ENCODE measurements around the gene CTXN3. TPM values are rescaled to one million over a fixed set of nuclear protein-coding genes. Genes with fewer than 3 reads are reported as not detected.
"Not testable (repeated sequence)": the region's sequence is repeated elsewhere in the genome, so short reads cannot be mapped to it uniquely, and the experiment has no call there.

The CTXN3 gene
- polyA plus RNA-seq, 6 donors from 2014 or later = not detected

DNA sequence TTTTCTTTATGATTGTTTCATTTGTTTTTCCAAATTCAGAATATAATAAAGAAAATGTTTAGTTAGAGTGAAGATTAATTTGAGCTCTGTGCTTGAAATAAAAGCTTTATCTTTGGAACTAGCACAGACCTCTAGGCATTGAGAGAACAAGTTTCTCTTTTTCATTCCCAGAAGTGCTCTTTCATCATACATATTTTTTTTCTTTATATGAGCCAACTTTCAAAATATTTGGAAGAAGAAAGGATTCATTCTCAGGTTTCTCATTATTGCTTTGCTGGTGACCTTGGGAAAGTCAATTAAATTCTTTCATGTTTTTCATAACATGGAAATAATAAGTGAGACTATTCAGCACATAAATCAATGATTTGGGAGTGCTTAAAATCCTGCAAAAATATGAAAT is 16.8 kb downstream of the CTXN3 start:
- Mint-ChIP-seq H3K4me3 (no peak overlapping the region), H3K4me1 (no peaks in the 10 kb centered on the region), H3K27me3 (peaks cover 0 to 5% (median 0%) of the 10 kb centered on the region in 3 donors), H3K36me3 (no peaks in the 10 kb centered on the region), H3K9me3 (no peaks in the 10 kb centered on the region), H3K27ac (no peak overlapping the region)
- no peak for ATAC-seq (ENCODE audit: low read depth in 2 of 2)
- no peak for DNase-seq

DNA sequence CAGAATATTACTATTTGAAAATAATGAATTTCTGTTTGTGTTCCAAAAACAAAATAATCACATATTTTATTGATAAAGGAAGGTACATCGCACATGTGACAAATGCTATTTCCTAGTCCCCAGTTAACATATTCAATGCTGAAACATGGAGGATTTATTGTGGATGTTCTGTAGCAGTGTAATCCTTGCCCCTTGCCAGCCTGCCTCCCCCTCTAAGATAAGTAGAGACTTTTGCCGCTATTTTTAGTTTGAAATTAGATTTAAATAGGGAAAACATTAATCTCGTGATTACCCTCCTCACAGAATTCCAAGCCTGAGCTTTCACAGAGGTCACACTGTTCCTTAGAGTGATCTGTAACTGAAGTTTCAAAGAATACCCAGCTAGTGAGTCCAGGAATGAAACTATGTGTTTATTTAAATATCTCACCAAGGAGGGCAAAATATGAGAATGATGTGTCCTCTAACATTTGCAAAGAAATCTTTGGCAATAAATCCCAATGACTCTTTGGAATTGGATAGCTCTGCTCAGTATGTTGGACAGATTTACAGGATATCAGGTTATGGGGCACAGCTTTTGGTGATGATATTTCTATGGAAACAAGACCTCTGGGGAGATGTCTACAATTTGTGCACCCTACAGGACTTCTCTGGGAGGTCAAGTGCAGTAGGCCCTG is 17.3 kb downstream of the CTXN3 start:
- Mint-ChIP-seq H3K36me3 (no peaks in the 10 kb centered on the region), H3K27ac (no peak overlapping the region), H3K4me3 (no peak overlapping the region), H3K4me1 (no peaks in the 10 kb centered on the region), H3K27me3 (peaks cover 0 to 5% (median 0%) of the 10 kb centered on the region in 3 donors), H3K9me3 (no peaks in the 10 kb centered on the region)
- ATAC-seq (ENCODE audit: low read depth in 2 of 2) (no peak), DNase-seq (no peak)

DNA sequence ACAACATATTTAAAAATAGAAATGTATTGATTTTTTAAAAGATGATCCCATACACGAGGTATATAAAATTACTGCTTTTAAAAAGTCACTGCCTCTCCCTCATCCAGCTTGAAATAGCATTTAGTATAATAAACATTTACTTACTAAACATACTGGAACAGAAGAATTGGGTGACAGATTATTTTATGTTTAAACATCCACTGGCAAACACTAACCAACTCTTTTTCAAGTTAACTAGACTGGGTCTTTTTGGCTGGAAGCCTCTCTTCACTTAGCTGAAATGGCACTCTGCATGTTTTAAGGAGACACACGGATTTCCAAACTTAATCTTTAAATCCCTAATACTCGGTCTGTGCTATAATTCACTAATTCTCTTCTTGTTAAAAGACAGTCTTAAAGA is 19.0 kb downstream of the CTXN3 start:
- peaks cover 0 to 5% (median 0%) of the 10 kb centered on the region in 3 donors for H3K27me3 Mint-ChIP-seq
- no peaks in the 10 kb centered on the region for H3K9me3 Mint-ChIP-seq
- H3K4me1 Mint-ChIP-seq = no peaks in the 10 kb centered on the region
- no peak overlapping the region for H3K27ac Mint-ChIP-seq
- no peak for ATAC-seq (ENCODE audit: low read depth in 2 of 2)
- no peak overlapping the region for H3K4me3 Mint-ChIP-seq
- DNase-seq = no peak
- no peaks in the 10 kb centered on the region for H3K36me3 Mint-ChIP-seq

DNA sequence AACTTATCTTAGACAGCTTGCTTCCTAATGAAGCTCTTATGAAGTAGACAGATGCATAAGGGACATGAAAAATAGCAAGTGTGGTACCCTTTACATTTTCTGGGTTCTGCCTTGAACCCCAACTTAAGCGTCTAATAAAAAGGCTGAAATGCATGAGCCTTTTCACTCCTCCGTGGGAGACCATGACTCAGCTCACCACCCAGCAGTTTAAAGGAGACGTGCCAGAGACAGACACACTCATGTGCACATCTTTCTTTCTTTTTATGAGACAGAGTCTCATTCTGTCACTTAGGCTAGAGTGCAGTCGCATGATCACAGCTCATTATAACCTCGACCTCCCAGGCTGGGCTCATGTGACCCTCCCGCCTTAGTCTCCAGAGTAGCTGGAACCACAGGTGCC is 22.3 kb downstream of the CTXN3 start:
- DNase-seq = no peak
- Mint-ChIP-seq H3K36me3 (no peaks in the 10 kb centered on the region), H3K4me1 (no peaks in the 10 kb centered on the region), H3K27me3 (peaks cover 0 to 5% (median 0%) of the 10 kb centered on the region in 3 donors), H3K4me3 (no peak overlapping the region), H3K27ac (no peak overlapping the region), H3K9me3 (peaks cover 0 to 5% (median 0%) of the 10 kb centered on the region in 7 donors)
- ATAC-seq (ENCODE audit: low read depth in 2 of 2) = no peak

DNA sequence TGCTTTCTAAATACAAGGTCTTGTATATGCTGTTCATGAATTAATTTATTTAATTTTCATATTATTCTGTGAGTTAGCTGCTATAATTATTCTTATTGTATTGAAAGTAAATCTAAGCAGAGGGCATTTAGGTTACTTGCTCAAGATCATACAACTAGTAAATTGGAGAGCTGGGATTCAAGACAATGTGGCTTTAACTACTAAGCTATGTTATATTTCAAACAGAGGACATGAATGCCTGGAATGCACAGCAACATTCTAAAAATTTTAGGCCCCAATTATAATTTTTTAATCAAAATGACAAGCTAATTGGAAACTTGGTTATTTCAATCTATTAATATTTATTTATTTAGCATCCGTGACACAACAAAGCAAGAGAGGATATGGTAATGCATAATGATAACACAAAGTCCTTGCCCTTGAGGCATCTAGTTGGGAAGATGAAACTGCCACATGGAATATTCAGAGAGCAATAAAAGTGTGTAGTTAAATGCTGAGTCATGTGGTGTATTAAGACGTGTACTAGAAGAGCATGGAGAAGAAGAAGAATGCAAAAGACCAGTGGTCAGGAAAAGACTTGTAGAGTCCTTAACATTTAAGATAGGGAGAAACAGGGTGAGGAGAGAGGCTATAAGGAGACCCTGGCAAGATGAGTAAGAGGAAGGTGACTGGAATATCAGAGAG is 24.4 kb downstream of the CTXN3 start:
- no peak for DNase-seq
- Mint-ChIP-seq H3K27me3 (peaks cover 0 to 5% (median 0%) of the 10 kb centered on the region in 3 donors), H3K36me3 (no peaks in the 10 kb centered on the region), H3K27ac (no peak overlapping the region), H3K4me1 (no peaks in the 10 kb centered on the region), H3K9me3 (peaks cover 0 to 8% (median 0%) of the 10 kb centered on the region in 7 donors), H3K4me3 (no peak overlapping the region)
- ATAC-seq (ENCODE audit: low read depth in 2 of 2) = no peak

DNA sequence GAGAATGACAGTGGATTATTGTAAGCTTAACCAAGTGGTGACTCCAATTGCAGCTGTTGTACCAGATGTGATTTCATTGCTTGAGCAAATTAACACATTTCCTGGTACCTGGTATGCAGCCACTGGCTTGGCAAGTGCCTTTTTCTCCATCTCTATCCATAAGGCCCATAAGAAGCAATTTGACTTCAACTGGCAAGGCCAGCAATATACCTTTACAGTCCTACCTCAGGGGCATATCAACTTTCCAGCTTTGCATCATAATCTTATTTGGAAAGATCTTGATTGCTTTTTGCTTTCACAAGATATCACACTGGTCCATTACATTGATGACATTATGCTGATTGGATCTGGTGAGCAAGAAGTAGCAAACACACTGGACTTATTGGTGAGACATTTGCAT is 28.1 kb downstream of the CTXN3 start:
- not testable (repeated sequence) for H3K4me3 Mint-ChIP-seq; H3K27me3 Mint-ChIP-seq; H3K36me3 Mint-ChIP-seq; H3K4me1 Mint-ChIP-seq; ATAC-seq (ENCODE audit: low read depth in 2 of 2); DNase-seq; H3K27ac Mint-ChIP-seq; H3K9me3 Mint-ChIP-seq

DNA sequence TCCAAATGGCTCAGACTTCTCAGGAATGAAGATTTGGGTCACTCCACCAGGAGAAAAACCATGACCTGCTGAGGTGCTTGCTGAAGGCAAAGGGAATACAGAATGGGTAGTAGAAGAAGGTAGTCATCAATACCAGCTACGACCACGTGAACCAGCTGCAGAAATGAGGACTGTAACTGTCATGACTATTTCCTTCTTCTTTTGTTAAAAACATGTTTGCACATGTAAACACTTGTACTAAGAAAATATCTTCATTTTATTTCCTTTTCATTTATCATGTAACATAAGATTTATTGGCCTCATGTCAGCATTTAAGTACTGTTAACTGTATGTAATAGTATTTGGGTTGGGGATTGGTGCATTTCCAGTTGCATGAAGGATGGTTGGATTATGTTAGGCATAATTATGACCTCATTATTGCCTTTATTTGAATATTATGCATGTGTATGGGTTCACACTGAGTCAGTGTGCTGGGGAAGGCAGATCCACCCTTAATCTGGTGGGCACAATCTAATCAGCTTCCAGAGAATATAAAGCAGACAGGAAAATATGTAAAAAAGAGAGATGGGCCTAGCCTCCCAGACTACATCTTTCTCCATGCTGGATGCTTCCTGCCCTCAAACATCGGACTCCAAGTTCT is 30.9 kb downstream of the CTXN3 start:
- not testable (repeated sequence) for ATAC-seq (ENCODE audit: low read depth in 2 of 2); H3K4me3 Mint-ChIP-seq; H3K9me3 Mint-ChIP-seq; H3K4me1 Mint-ChIP-seq; DNase-seq; H3K27ac Mint-ChIP-seq; H3K36me3 Mint-ChIP-seq; H3K27me3 Mint-ChIP-seq

DNA sequence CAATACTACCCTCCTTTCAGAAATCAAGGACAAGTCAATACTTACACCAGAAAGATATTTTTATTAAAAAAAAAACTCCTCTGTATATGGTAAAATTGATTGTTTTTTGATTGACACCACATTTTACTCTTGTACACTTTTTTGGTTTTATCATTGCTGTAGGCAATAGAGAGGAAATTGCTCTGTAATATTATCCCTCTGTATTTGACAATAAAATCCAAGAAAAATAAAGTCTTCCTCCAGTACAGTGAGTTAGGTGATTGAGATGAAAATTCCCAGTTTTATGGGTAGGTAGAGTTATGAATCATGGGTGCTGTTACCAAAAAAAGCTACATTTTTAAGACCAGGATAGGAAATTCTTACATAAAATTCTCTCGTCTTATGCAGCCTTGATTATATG is 31.7 kb downstream of the CTXN3 start:
- no peak for ATAC-seq (ENCODE audit: low read depth in 2 of 2)
- Mint-ChIP-seq H3K9me3 (peaks cover 0 to 3% (median 0%) of the 10 kb centered on the region in 7 donors), H3K36me3 (no peaks in the 10 kb centered on the region), H3K27ac (no peak overlapping the region), H3K4me1 (no peaks in the 10 kb centered on the region), H3K27me3 (no peaks in the 10 kb centered on the region), H3K4me3 (no peak overlapping the region)
- DNase-seq = no peak

DNA sequence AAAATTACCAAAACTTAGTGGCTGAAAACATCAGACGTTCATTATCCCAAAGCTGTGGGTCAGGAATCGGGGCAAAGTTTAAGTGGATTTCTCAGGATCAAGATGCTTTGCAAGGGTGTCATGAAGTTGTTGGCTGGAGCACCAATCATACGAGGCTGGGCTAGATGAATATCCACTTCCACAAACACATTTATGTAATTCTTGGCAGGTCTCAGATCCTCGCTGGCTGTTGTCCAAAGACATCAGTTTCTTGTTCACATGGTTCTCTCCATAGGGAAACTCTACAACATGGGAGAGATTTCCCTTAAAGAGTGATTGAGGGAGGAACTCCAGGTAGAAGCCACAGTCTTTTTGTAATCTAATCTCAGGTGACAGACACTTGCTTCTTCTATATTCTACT is 34.1 kb downstream of the CTXN3 start:
- ATAC-seq (ENCODE audit: low read depth in 2 of 2) (no peak), DNase-seq (no peak)
- H3K36me3 Mint-ChIP-seq = no peaks in the 10 kb centered on the region
- H3K4me3 Mint-ChIP-seq = no peak overlapping the region
- H3K27ac Mint-ChIP-seq = no peak overlapping the region
- H3K27me3 Mint-ChIP-seq = no peaks in the 10 kb centered on the region
- H3K4me1 Mint-ChIP-seq = no peaks in the 10 kb centered on the region
- peaks cover 0 to 3% (median 0%) of the 10 kb centered on the region in 7 donors for H3K9me3 Mint-ChIP-seq

DNA sequence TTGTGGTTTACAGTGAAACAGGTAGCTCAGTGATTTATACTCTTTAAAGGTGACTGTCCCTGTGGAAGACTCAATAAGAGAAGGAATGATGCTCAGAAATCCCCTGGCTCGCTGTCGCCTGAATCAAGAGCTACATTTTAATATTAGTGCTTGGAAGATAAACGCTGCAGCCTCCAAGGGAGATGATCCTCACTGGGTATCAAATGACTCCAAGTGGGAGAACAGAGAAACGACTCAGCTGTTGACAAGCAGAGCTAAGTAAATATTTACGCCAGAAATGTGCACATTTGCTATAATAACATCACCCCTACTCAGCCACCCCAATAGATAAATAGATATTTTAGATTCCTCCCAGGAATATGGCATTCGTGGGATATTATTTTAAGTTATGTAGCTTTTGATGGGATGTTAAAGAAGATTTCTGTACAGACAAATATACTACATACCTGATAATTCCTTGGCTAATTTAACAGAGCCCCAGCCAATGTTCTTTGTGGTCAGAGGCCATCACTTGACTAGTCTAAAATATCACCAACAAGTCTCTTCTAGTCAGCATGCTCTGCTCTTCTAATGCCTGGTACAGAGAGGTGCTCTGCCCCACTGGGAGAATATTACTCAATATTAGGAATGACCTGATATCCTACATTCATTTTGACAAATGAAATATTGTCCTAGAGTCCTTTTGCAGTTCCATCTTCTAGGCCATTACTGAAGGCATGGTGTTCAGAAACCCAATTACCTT is 36.0 kb downstream of the CTXN3 start:
- Mint-ChIP-seq H3K9me3 (no peaks in the 10 kb centered on the region), H3K4me1 (no peaks in the 10 kb centered on the region), H3K36me3 (no peaks in the 10 kb centered on the region), H3K27ac (no peak overlapping the region), H3K4me3 (no peak overlapping the region), H3K27me3 (no peaks in the 10 kb centered on the region)
- no peak for DNase-seq
- ATAC-seq (ENCODE audit: low read depth in 2 of 2) = no peak

DNA sequence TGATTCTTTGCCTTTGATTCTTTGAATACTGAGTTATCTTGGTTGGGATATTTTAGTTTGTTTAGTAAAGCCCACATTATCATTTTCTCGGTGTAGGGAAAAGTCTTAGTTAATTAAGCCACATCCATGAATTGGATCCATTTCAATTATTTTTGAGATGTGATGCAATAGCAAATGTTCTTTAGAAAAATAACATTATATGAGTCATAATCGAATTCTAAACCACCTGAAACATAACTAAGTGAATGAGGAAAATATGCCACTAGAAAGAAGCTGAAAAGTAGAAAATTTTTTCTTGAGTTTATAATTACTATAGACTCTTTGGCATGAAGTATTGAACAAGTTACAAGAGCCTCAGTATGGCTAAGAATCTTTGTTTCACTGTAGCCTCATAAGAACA is 36.8 kb downstream of the CTXN3 start:
- no peak for DNase-seq
- Mint-ChIP-seq H3K4me1 (no peaks in the 10 kb centered on the region), H3K9me3 (peaks cover 0 to 1% (median 0%) of the 10 kb centered on the region in 7 donors), H3K27me3 (no peaks in the 10 kb centered on the region), H3K36me3 (no peaks in the 10 kb centered on the region), H3K27ac (no peak overlapping the region), H3K4me3 (no peak overlapping the region)
- ATAC-seq (ENCODE audit: low read depth in 2 of 2) = no peak

DNA sequence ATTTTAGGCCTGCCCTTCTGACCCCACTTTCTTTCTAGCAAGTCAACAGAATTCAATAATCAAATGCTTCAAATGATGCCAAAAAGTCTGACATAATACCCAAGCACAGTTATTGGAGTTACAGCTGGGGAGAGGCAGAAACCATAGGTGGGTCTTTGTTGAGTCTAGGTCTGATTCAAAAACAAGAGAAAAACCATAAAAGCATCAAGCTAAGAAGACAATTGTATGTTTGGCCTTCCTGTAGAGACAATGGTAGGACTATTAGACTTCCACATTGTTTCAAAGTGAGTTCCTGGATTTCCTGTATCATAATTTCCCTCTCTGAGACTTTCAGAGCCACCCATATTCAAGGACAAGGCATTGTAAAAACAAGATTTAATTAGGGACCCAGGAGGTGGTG is 37.5 kb downstream of the CTXN3 start:
- H3K4me3 Mint-ChIP-seq = no peak overlapping the region
- ATAC-seq (ENCODE audit: low read depth in 2 of 2) = no peak
- no peaks in the 10 kb centered on the region for H3K27me3 Mint-ChIP-seq
- DNase-seq = no peak
- H3K27ac Mint-ChIP-seq = no peak overlapping the region
- peaks cover 0 to 5% (median 0%) of the 10 kb centered on the region in 7 donors for H3K9me3 Mint-ChIP-seq
- H3K4me1 Mint-ChIP-seq = no peaks in the 10 kb centered on the region
- H3K36me3 Mint-ChIP-seq = no peaks in the 10 kb centered on the region

DNA sequence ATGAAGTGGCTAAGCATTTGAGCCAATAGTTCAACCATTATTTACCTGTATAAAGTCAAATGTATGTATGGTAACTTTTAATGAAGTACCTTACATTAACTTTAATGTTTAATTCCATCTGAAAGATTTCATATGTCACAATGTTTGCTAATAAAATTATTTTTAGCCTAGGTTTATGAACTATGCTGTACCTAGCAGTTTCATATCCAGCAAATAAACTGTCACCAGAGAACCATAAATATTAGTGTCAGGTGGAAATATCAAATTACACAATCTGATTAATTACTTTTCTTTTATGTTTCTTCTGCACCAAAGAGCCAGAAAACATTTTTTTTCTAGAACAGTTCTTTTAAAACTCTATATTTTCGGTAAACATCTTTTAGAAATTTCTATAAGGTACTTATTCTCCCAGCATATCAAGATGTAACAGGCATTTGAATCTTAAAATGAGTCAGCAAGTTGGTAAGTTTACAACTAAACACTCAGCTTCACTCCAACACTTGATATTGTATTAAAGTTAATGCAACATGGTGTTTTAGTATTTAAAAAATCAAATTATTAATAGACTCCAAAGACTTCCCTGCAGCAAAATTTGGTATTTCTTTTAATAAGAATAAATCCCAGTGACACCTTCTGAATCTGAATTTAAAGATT is 45.8 kb downstream of the CTXN3 start:
- no peaks in the 10 kb centered on the region for H3K27me3 Mint-ChIP-seq
- no peak overlapping the region for H3K4me3 Mint-ChIP-seq
- no peak for DNase-seq
- no peaks in the 10 kb centered on the region for H3K4me1 Mint-ChIP-seq
- peaks cover 0 to 5% (median 0%) of the 10 kb centered on the region in 7 donors for H3K9me3 Mint-ChIP-seq
- H3K36me3 Mint-ChIP-seq = no peaks in the 10 kb centered on the region
- ATAC-seq (ENCODE audit: low read depth in 2 of 2) = no peak
- no peak overlapping the region for H3K27ac Mint-ChIP-seq
